HG03439 (cell line): ENCODE measurements around the gene RAET1E.
"Not testable (repeated sequence)": the region's sequence is repeated elsewhere in the genome, so short reads cannot be mapped to it uniquely, and the experiment has no call there.

Source experiments
- ATAC-seq: cut with Tn5 transposase; IDR thresholded peaks from one replicate; pipeline ENCODE4 v1.9.1; 2021; ENCODE audit warnings: mild to moderate bottlenecking, moderate library complexity; ENCODE audit not compliant: unreplicated experiment

Gene RAET1E

DNA sequence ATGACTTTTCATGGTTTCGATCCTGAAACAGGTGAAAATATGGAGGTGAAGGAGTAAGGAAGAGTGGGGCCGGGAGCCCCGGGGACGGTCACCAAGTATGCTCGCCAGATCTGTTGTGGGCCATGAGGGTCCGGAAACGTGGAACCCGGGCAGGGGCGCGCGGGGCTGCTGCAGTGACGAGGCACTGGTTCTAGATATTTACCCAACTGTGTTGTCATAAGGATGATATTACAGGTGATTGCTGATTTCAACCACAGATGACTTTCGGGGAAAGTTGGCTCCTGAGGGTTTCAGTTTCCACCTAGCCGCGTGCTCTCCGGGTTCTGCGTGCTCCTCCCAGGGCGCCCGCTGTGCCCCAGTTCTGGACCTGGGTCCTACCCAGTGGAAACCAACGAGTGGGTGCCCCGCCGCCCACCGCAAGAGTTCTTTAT is 12.8 kb upstream of the RAET1E start:
- no peak for ATAC-seq

DNA sequence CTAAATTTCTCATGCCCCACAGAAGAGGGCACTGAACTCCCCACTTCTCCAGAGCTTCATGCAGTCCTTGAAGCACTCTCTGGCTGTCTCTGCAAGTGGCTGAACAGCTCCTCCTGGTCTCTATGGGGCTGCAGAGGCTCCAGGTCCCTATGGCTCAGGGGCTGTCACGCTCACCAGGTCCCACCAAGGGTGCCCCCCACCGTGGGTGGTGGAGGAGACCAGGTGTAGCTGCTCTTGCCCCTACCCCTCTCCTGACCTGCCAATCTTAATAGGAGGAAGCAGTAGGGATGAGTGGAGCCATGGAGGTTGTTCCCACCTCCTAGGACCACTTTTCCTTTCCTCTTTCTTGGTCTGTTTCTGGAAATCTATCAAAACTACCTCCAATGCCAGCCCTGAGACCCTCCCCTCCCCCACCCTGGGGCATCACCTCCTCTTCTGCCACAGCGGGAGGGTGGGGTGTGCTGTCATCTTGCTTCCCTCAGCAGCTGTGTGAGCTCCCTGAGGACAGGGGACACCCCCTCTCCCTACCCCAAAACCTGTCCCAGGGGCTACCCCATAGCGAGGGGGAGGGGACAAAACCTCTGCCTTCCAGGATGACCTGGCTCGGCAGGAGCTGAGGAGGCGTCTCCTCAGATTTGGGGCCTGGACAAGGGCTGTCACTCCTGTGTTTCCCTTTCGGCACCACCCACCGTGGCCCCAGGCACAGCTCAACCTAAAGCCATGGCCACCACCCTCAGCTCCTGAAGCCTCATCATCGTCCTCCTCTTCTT is 12.0 kb upstream of the RAET1E start:
- no peak for ATAC-seq

DNA sequence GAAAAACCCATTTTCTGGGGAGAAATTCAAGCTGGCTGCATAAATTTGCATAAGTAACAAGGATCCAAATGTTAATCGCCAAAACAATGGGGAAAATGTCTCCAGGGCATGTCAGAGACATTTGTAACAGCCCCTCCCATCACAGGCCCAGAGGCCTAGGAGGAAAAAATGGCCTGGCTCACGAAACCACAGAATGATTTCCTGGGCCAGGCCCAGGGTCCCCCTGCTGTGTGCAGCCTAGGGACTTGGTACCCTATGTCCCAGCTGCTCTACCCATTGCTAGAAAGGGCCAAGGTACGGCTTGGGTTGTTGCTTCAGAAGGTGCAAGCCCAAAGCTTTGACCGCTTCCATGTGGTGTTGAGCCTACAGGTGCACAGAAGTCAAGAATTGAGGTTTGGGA is 10.6 kb upstream of the RAET1E start:
- ATAC-seq: not testable (repeated sequence)

DNA sequence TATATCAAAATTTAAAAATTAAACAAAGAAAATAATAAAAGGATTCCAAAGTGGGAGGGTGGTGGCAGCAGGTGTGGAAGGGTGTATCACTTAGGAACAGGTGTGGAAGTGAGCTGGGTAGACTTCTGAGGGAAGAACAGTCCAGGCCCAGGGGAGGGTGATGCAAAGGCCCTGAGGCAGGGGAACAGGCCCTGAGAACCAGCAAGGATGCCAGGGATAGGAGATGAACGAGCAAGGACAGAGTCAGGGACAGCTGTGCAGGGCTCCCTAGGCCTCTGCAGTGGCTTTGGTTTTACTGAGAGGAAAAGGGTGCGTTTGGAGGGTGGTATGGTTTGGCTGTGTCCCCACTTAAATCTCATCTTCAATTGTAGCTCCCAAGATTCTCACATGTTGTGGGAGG is 9.4 kb upstream of the RAET1E start:
- no peak for ATAC-seq

DNA sequence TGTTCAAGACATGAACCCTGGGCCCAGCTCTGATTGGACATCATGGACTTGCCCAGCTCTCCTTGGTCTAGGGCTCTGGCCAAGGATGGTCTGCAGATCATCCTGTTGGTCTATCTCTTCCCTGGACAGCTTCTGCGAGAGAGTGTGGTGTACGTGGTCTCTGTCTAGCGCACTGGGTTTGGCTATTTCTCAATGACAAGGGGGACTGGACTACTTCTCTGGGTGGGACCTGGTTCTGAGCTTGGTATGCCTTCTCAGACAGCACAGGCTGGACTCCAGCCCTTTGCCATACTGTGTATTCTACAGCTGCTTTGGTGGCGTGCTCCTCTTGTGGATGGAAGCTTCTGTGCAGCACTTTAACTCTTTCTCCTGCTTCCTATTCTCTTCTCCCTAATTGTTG is 8.5 kb upstream of the RAET1E start:
- ATAC-seq: no peak

DNA sequence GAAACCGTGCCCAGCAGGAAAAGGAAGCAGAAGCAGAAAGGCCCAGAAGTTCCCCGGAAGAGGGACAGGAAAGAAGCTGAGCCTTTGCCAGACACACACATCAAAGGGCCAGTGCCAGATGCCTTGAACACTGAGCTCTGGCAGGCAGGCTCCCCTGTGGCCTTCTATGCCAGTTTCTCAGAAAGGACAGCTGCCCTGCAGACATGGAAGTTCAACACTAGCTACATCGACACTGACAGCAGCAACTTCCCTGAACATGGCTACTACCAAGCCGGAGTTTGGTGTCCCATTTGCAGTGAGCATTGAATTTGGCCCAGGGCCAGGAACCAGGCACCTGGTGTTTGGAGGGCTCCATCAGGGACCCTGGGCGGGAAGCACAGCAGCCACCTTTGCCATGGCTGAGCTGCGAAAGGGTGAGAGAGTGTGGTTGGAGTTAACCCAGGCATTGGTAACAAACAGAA is 8.0 kb upstream of the RAET1E start:
- ATAC-seq: no peak

DNA sequence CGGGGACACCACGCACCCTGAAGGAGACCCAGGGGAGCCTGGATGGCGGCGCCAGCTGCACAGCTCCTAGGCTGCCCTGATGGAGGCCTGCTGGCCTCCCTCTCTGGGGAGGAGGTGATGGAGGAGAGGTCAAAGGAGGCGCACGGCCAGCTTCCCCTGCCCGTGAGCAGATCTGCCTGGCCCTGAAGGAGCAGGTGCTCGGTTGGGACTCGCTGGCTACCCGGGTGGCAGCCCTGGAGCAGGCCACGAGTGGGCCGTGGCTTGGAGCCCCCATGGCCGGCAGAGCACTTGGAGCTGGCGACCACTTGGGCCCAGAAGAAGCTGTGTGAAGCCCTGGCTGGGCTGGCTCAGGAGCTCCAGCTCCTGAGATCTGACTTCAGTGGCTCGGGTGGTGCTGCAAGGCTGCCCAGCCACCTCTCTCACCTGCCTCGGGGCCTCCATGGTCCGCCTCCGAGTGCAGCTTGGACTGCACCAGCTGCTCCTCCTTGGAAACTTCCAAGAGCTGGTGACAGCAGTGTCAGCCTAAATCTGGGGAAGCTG is 7.5 kb upstream of the RAET1E start:
- ATAC-seq: no peak

DNA sequence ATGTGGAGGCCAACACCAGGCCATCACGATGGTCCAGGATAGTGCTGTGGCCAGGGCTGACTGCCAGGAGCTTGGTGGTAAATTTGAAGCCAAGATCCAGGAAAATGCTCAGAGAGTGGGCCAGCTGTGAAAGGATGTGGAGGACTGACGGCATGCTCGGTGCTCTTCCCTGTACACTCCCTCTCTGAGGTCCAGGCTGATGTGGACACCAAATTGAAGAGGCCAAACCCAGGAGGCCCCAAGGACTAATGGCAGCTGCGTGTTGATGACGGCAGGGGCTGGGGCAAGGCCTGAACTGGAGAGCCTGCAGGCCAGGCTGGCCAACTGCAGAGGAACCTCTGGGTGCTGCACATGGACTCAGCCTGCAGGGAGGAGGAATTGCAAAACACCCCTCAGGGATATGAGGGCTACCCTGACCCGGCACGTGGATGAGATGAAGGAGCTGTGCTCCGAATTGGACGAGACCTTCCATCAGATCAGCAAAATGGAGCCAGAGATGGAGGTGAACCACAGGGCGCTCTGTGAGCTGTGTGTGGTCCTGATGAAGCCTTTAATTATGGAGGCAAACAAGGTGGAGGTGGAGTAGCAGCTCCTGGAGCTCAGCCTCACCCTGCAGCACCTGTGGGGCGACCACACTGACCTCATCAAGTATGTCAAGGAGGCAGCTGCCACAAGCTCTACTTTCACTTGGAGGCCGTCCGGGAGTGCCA is 6.9 kb upstream of the RAET1E start:
- no peak for ATAC-seq

DNA sequence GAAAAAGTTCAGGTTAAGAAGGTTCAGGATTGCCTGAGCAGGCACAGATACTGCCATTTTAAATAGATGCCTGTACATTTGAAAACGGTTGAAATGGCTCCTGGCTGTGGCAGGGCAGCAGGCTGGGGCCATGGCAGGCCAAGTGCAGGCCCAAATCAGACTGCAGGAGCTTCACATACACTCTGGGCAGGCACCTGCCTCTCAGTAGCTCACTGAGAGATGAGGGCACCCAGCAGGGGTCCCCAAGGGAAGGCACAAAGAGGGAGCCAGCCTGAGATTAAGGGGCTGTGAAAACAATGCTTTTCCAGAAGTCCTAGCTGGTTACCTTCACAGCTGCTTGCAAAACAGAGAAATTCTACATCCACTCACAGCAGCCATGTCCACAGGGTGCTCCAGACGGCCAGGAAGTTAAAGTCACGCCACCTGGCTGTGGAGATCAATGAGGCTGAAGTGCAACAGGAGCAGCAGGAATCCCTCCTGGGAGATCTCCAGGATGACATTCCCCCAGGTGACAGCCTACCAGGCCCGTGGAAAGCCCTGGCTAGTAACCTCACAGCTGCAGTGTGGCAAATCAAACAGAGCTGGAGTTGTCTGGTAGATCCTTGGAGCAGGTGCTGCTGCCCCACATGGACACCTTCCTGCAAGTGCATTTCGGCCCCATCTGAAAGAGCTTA is 6.2 kb upstream of the RAET1E start:
- ATAC-seq: no peak

DNA sequence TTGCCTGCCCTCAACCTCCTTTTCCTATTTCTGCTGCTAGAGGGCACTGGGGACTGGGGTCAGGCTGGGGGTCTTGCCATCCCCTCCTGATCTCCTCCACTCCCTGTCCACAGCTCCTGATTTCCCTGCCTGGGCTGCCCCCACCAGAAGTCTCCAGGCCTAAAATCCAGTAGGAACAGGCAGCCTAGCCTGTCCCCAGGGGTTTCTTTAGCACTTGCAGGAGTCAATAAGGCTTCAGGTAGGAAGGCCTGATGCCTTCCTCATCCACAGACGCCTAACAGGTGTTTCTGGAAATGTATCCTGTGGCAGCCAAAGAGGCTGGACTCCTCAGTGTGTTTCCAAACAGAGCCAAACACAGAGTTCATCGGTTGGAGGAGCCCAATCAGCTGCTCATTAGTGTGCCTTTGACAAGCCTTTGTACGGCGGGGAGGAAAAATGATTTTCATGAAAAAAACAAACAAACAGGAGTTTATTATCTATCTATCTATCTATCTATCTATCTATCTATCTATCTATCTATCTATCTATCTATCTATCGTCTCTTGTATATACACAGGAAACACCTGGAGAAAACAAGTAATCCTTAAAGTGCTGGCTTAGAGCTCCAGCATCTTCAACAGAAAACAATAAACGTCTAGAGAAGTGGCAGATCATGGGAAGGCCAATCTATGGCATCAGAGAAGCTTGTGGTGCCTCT is 3.7 kb upstream of the RAET1E start:
- ATAC-seq: no peak

DNA sequence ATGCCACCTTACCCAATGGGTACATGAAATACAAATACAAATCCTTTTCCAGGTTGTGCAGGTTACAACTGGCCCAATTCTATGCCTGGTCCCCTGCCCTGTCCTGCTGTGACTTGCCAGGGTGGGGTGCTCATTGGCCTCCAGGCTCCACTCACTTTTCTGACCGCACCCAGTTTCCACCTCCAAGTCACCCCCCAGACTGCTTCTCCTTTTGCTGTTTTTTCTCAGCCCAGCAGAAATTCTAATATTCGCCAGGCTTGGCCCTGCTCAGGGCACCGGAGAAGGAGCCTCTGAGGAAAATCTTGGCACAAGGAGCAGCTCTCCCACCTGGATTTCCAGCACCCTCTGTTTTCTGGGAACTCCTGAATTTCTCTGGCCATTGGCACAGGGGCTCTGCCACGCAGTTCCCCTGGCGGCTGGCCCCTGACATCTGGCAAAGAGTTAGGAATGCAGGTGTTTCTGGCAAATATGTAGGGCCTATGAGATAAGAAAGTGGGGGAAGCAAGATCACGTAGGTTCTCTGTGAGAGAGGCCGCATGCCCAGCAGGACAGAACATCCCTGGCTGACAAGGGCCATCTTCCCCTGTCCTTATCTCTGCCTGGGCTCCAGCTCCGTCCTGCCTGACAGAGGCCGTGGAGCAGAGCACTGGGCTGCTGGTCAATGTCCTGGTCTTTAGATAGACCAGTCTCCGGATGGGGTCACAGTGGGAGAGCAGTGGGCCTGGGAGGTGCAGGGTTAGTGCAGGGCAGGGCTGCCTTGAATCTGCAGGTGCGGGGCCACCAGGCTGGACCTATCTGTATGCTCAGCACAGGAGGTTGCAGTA is 2.9 kb upstream of the RAET1E start:
- ATAC-seq: no peak

DNA sequence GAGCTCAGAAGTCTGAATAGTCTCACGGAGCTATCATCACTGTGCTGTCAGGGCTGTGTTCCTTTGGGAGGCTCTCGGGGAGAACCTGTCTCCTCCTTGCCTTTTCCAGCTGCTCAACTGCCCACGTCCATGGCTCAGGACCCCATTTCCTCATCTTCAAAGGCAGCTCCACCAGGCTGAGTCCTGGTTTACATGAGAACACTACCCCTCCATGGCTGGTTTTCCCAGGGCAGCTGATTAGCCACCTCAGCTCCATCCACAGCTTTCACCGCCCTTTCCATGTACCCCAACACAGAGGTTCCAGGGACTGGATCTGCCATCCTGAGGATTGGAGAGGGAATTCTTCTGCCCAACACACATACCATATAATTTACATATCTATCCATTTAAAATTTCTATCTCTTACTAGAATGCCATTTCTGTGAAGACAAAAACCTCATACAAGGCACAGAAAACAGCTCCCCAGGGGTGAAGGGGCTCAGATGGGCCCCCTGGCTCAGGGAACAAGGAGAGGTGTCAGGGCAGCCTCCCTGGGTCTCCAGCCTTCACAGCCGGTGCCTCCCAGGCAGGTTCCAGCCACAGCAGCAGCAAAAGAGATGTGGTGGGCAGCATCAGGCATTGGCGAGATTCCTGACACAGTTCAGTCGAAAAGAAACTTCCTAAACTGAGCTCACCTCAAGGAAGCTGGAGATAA is 2.2 kb upstream of the RAET1E start:
- no peak for ATAC-seq

DNA sequence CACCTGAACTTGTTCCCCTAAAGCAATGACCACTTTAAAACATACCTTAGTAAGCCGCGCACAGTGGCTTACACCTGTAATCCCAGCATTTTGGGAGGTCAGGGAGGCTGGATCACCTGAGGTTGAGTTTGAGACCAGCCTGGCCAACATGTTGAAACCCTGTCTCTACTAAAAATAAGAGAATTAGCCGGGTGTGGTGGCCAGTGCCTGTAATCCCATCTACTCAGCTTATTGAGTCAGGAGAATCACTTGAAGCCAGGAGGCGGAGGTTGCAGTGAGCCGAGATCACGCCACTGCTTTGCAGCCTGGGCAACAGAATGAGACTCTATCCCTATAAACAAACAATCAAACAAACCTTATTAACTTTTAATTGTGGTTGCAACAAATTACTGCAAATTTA is 1.6 kb upstream of the RAET1E start:
- ATAC-seq: no peak

DNA sequence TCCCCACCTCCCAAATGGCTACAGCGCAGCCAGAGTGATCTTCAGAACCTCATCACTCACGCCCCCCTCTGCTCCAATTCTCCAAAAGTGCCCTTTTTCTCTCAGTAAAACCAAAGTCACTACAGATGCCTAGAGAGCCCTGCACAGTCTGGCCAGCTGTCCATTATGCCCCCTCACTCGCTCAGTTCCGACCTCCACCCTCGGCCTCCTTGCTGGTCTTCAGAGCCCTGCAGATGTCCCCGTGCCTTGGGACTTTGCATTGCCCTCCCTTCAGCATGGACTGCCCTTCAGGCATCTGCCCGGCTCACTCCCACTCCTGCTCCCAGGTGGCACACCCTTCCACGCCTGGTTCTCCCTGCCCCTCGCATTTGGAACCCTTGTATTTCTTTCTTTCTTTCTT is 1.1 kb upstream of the RAET1E start:
- ATAC-seq: no peak

DNA sequence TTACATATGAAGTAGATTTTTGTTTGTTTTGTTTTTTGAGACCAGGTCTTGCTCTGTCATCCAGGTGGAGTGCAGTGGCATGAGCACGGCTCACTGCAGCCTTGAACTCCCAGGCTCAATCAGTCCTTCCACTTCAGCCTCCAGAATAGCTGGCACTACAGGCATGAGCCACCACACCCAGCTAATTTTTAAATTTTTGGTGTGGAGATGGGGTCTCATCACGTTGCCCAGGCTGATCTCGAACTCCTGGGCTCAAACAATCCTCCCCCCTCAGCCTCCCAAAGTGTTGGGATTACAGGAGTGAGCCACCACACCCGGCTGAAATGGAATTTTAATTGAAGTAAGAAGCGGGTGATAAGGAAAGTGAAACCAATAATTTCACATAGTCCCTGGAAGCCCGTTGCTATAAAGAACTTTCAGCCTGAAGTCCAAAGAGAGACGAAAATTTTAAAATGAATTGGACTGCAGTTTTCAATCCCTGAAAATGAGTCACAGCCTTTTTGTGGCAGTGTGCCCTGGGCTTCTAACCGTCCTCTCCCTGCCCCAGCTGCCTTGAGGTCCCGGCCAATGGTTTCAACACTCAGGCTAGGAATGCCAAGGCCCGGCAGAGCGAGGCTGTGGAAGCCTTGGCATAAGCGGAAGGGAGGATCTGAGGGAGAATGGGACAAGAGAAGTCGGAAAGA is 757 bp downstream of the RAET1E start:
- no peak for ATAC-seq

DNA sequence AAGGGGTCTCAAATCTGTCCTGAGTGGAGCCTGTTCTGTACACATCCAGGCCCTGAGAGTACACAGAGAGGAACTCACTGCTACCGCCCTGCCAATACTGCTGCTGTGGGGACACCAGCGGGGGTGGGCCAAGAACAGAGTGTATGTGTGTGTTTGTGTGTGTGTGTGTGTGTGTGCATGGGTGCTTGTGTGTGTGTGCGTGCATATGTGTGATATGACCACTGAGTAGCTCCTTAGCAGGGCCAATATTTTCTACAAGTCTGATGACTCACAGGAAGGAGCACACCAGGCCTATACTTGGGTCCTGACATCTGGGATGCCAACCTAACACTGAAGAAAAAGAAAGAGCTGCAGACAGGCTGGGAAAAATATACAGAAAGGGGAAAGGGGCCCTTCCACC is 1.4 kb downstream of the RAET1E start:
- no peak for ATAC-seq

DNA sequence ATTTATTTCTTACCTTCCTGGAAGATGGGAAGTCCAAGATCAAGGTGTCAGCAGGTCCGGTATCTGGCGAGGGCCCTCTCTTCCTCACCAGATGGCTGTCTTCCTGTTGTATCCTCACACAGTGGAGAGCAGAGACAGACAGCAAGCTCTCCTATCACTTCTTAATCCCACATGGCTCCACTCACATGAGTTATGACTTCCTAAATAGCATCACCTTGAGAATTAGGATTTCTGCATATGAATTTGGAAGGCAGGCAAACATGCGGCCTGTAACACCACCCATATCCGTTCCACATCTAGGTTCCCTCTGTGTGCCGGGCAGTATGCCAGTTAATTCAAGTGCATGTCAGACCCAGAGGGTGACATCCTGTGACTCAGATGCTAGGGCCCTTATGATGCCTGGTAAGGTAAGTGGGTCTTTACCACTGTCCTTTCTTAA is 2.1 kb downstream of the RAET1E start:
- no peak for ATAC-seq

DNA sequence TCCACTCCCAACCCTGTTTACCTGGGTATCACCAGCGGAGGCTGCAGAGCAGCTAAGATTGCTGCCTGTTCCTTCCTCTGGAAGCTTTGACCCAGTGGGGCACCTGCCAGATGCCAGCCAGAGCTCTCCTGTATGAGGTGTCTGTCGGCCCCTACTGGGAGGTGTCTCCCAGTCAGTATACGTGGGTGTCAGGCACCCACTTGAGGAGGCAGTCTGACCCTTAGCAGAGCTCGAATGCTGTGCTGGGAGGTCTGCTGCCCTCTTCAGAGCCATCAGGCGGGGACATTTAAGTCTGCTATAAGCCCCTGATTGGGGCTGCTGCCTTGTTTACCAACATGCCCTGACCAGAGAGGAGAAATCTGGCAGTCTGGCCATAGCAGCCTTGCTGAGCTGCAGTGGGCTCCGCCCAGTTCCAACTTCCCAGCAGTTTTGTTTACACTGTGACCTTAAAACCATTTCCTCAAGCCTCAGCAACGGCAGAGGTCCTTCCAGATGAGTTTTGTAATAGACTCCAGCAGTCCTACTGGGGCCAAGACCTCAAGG is 2.8 kb downstream of the RAET1E start:
- ATAC-seq: no peak

DNA sequence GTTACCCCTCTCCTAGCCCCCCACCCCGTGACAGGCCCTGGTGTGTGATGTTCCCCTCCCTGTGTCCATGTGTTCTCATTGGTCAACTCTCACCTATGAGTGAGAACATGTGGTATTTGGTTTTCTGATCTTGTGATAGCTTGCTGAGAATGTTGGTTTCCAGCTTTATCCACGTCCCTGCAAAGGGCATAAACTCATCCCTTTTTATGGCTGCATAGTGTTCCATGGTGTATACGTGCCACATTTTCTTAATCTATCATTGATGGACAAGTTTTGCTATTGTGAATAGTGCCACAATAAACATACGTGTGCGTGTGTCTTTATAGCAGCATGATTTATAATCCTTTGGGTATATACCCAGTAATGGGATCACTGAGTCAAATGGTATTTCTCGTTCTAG is 6.0 kb downstream of the RAET1E start:
- ATAC-seq: not testable (repeated sequence)
